HG03103 (cell line): Measurements from ENCODE around the gene TPPP.
"Not testable (repeated sequence)": the region's sequence is repeated elsewhere in the genome, so short reads cannot be mapped to it uniquely, and the experiment has no call there.

Experiments
- ATAC-seq: cut with Tn5 transposase; IDR thresholded peaks from one replicate; pipeline ENCODE4 v1.9.1; 2021; ENCODE audit warnings: low read depth; ENCODE audit not compliant: unreplicated experiment

Gene TPPP

DNA sequence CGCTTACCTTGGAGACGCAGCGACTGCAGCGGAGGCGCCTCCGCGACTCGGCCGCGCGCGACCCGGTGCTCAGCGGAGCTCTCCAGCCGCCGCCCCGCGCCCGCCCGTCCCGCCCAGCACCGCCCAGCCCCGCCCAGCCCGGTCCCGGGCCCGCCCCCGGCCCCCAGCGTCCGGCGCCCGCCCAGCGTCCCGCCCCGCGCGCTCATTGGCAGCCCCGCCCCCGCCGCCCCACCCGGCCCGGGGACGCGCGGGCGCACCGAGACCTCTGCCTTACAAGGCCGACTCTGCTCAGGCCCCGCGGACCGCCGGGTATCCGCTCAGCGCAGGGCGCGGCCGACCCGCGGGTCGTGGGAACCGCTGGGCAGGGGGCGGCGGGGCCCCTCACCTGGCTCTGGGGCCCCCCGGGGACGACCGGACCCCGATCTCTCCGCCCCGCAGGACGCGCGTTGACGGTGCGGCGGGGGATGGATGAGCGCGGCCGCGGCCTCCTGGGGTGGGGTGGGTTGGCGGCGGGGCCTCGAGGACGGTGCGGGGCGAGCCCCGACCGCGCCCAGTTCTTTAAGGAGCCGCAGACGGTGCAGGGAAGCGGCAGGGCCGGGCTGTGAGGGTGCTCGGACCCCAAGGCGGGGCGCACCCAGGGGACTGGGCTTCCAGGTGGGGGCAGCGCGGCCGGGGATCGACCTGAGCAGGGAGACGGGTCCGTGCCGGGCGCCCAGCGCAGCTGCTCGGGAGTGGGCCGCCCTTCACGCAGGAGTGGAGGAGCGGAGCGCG, at the start of gene TPPP:
TSS of gene TPPP (minus strand) at position 82 of the 771 bp plus-strand sequence. CDS start 15,292 bp downstream, outside the sequence.
- peak; percentile 72 for ATAC-seq

DNA sequence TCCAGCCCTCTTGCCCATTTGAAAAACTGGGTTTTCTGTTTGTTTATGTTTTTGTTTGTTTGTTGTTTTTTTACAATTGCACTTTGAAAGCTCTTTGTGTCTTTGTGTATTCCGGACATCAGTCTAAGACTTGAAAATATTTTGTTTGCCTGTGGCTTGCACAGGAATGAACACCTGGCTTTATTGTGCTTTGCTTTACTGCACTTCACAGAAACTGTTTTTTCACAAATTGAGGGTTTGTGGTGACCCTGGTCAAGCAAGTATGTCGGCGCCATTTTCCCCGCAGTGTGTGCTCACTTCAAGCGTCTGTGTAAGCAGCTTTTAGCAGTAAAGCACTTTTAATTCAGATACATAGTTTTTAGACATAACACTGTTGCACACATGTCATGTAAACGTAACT, 49.1 kb upstream of the TPPP start:
- ATAC-seq = not testable (repeated sequence)

DNA sequence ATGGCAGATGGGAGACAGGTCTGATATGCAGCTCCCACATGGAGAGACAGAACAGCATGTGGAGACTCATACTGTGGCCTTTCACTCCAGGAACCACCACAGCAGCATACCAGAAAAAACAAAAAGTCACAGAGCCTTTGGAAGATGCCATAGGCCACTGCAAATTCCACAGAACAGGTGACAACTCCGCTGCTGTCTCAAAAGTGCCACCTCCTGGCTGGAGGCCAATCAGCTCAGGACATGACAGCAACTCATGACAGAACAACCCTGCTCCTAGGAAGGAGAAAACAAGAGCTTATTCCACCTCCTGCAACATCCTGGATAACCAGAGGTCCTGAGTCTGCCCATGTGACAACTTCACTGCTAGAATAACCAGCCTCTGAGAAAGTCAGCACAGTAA, 41.0 kb upstream of the TPPP start:
- ATAC-seq = not testable (repeated sequence)

DNA sequence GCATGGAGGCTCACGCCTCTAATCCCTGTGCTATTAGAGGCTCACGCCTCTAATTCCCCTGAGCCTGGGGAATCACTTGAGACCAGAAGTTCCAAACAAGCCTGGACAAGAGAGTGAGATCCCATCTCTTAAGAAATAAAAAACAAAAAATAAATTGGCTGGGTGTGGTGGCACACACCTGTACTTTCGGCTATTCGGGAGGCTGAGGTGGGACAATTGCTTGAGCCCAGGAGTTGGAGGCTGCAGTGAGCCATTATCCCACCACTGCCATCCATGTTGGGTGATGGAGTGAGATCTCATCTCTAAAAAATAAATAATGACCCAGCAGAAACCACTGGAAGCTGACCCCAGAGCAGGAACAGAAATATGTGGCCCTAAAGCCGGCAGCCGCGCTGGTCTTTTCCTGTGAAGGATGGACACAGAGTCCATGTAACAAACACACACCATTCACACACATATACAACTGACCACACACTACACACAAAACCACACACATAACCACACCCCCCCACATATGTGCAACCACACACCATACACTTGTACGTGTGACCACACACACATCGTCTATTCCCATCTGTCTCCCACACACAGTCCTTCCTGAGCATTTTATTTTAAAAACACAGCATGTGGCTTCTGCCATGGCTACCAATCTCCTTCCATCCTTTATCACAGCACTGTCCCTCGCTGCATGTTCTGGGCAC, 39.8 kb upstream of the TPPP start:
- ATAC-seq = not testable (repeated sequence)

DNA sequence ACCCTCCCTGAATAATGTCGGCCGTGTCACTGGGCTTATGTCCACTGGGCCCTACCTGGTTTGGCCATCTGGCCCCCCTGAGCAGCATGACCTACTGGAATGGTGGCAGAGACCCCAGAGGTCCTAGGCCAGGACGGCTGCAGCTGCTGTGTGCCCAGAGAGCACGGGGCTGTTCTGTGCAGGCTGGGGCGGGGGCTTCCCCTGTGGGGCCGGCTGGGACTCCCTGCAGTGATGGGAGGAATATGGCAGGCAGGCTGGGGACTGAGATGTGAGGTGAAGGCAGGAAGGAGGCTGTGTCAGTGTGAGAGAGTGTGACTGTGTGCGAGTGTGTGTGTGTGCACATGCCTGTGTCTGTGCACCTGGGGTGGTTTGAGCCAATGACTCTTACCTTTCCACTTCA, 36.1 kb upstream of the TPPP start:
- ATAC-seq = not testable (repeated sequence)

DNA sequence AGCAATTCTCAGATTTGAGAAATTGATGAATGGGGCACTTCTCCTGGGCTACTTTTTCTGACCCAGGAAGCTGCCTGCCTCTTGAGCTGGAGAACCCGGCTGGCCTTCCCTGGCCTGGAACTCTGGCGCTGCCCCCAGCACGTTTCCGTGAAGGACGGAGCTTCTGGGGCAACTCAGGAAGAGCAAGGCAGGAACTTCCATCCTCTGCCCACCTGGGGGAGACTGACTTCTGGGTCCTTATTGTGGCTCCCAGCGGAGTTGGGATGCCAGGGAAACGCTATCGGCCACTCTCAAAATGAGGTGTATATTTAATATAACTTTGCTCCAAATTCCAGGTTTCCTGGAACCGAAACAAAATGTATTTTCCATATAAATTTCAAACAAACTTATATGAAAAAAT, 33.9 kb upstream of the TPPP start:
- not testable (repeated sequence) for ATAC-seq

DNA sequence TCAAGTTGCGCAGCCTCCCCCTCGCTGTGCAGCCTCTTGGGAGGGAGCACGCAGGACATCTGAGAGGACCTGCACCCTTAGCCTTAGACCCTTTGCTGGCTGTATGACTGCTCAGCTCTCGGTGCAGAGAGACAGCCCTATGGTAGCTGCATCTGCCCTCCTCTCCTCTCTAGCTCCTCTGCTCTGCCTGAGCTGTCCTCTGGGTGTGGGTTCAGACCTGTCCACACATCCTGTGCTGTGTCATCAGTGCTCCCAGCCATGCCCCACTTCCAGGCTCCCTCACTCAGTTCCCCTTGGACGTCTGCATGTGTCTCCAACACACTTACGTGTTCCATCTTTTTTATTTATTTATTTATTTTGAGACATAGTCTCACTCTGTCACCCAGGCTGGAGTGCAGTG, 30.7 kb upstream of the TPPP start:
- not testable (repeated sequence) for ATAC-seq

DNA sequence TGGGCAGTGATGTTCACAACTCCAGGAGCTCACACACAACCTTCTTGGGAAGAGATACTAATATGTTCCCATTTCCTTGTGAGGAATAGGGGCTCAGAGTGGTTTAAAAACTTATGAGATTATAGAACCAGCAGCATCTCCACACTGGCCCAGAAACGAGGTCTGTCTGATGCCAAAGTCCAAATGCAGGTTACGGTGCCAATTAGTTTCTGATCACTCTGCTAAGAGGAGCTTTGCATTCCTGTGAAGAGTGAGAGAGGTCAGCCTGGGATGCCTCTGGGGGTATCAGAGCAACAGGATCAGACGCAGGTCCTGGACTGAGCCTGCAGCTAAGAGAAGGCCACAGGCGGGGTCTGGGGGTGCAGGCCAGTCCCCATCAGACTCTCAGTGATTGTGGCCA, 30.2 kb upstream of the TPPP start:
- ATAC-seq = not testable (repeated sequence)

DNA sequence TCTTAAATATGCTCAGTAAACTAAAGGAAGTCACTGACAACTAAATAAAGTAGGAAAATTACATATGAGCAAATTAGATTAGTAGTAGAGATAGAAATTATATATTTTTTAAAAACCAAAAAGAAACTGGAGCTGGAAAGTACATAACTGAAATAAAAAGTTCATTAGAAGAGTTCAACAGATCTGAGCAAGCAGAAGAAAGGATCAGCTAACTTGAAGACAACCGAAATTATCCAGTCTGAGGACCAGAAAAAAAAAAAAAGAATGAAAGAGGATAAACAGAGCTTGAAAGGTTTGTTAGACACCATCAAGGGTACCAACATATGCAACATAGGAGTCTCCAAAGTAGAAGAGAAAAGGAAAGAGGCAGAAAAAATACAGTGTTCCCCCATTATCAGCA, 26.2 kb upstream of the TPPP start:
- ATAC-seq = not testable (repeated sequence)

DNA sequence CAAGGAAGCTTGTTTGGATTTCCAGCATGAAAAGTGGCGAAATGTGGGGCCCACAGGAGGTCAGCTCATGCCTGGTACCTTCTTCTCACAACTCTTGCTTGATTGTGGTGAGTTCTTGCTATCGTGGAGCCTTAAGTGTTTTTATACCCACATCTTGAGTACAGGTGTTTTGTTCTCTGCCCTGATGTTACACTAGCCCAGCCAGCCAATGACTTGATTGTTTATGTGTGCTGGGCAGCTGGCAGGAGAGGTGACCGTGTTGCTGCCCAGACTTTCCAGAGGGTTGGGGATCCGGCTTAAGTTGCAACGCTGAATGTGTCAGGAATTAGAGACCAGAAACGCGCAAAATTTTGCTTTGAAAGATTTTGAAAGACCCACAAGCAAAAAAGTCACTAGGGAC, 24.0 kb upstream of the TPPP start:
- ATAC-seq = no peak

DNA sequence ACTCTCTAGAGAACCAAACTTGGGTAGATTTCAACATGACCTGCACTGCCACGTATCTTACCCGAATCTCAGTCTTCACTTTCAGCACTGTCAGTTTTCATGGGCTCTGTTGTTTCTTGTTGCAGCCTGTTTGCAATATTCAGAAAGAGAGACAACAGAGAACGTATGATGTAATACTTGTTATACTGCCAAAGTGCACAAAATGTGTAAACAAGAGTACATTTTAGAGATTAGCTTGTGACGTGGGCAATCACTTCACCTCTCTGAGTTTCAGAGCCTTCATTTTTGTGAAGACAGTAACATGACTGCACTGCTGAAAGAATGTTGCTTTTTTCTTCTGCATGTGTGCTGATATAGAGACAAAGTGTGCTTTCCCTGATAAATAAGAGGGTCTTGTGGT, 23.6 kb upstream of the TPPP start:
- not testable (repeated sequence) for ATAC-seq

DNA sequence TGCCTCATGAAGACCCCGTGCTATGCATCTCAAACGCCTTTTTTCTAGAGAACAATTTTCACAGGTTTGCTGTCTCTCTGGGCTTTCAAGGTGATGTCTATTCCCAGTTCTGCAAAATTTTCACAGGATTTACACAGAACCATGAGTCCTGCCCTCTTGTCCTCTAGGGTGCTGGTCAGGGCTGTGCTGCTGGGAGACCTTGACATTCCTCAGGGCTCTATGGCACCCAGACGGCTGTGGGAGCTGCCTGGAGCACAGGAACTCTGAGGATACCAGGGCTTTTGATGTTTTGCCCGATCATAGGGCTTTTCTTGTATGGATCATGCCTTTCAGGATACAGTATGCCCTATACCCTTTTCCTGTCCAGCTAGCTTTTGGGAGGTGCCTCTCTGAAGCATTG, 22.5 kb upstream of the TPPP start:
- not testable (repeated sequence) for ATAC-seq

DNA sequence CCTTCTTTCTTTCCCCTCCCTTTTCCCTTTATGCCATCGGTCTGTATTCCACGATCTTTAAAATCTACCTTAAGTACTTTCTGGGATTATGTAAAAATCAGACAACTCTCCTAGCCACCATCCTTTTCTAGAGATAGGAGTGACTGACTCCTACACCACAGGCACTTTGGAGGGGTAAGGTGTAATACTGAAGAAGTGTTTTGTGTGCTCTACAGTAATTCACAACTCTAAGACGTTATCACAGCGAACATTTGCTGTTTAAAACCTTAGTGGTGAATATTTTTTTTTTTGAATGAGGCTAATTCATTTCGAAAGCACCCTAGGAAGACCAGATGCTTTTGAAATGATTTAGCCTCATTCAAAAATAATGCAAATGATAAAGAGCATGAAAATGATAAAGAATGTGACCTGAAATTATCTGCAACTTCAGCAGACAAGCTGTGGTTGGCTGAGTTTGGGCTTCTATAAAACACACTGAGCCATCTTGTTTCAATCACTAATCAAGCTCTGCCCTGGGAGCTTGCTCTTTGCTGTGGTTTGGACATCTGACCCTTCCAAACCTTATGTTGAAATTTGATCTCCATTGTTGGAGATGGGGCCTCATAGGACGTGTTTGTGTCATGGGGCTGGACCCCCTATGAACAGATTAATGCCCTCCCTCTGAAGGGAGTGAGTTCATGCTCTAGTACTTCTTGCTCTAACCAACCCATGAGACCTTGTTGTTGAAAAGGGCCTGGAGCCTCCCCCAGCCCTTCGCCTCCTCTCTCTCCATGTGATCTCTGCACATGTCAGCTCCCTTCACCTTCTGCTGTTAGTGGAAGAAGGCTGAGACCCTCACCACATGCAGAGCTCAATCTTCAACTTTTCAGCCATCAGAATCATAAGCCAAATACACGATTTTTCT, 21.3 kb upstream of the TPPP start:
- not testable (repeated sequence) for ATAC-seq

DNA sequence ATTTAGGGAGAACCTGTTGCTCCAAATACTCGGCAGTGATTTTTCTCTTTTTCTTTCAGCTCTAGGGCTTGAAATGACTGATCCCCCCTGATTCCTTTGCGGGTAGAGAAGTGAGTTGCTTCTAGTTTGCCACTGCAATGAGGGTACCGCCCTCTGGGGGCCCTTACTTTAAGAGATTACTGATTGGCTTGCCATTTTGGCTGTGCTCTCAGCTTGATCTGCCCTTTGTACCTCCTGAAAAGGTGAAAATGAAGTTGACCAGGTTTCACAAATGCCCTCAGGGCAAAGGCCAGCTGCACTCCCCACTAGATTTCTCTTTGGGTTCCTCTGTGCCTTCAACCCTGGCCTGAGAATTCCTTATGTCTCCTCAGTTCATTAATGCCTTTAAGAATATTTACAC, 20.5 kb upstream of the TPPP start:
- not testable (repeated sequence) for ATAC-seq

DNA sequence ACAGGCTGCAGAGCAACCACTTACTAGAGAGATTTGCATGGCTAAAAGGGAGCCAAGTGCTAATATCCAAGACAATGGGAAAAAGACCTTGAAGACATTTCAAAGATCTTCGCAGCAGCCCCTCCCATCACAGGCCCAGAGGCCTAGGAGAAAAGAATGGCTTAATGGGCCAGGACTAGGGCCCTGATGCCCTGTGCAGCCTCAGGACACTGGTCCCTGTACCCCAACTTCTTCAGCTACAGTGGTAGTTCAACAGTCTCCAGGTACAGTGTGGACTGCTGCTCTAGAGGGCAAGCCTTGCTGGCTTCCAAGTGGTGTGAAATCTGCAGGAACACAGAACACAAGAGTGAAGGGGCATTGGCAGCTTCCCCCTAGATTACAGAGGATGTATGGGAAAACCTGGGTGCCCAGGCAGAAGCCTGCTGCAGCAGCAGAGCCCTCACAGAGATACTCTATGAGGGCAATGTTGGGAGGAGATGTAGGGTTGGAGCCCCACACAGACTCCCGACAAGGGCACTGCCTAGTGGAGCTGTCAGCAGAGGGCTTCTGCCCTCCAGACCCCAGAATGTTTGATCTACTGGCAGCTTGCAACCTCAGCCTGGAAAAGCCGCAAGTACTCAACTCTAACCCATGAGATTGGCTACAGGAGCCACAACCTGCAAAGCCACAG, 15.8 kb upstream of the TPPP start:
- not testable (repeated sequence) for ATAC-seq

DNA sequence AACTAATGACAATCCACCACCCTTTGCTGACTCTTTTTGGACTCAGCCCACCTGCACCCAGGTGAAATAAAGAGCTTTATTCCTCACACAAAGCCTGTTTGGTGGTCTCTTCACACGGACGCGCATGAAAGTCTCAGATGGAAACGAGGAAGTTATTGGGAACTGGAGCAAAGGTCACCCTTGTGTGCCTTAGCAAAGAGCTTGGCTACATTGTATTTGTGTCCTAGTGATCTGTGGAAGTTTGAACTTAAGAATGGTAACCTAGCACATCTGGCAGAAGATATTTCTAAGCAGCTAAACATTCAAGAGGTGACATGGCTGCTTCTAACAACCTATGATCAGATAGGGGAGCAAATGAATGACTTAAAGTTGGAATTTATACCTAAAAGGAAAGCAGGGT, 15.2 kb upstream of the TPPP start:
- not testable (repeated sequence) for ATAC-seq

DNA sequence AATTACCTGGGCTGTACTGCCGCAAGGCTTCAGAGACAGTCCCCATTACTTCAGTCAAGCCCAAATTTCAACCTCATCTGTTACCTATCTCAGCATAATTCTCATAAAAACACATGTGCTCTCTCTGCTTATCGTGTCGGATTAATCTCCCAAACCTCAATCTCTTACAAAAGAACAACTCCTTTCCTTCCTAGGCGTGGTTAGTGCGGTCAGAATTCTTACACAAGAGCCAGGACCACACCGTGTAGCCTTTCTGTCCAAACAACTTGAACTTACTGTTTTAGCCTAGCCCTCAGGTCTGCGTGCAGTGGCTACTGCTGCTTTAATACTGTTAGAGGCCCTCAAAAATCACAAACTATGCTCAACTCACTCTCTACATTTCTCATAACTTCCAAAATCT, 13.0 kb upstream of the TPPP start:
- not testable (repeated sequence) for ATAC-seq

DNA sequence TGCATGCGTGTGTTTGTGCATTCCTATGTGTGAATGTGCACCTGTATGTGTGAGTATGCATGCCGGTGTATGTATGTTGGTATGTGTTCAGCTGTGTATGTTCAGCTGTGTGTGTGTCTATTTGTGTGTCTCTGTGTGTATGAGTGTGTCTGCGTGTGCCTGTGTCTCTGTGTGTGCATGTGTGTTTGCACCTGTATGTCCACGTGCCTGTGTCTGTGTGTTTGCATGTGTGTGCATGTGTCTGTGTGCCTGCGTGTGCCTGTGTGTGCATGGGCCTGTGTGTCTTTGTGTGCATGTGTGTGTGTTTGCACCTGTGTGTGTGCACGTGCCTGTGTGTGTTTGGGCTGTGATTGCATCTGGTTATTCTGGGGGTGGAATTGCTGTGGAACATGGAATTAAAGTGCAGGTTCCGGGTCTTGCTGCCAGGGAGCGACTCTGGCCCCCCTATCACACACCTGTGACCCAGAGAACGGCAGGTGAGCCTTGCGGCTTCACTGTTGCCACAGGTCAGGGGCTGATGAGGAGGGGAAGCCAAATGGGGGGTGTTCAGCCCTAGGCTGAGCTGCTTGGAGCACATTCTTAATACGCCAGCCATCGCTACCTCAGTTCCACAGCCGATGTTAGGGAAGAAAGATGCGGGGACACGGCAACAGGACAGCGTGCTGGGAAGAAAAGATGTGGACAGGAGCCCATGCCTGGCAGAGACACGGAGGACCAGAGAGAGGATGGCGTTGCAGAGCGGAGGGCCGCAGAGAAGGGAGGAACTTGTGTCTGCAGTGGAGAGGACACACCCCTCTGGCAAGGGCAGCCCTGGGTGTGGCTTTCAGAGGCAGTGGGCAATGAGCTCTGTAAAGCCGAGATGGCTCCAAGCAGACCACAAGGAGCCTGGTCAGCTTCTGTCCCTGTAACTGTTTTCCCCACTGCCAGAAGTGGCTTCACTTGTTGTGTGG, 3.9 kb upstream of the TPPP start:
- not testable (repeated sequence) for ATAC-seq

DNA sequence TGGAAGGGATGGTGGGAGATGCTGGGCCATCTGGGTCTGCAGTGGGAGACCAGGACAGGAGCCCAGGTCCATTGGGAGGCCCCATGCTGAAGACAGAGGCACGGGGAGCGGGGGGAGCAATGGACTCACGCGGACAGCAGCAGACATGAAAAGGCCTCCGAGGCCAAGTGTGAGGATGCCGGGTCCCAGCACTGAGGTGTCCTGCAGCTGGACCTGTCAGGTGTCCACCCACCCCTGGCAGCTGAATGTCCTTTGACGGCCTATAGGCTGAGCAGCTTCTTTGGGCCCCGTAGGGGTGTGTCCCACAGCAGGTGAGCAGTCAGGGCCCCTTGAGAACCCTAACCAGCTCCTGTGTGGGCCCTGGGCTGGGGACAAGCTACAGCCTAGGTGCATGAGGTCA, 3.0 kb upstream of the TPPP start:
- ATAC-seq = not testable (repeated sequence)
